NCI-H1436 (cell line): ENCODE results near the gene FAM98C.
"Not testable (repeated sequence)": the region's sequence is repeated elsewhere in the genome, so short reads cannot be mapped to it uniquely, and the experiment has no call there.

ENCODE experiments used
- DNase-seq: peaks from one replicate; lab custom pipeline; 2025; lab: John Stamatoyannopoulos, UW

FAM98C gene

GRCh38 chr19:38427035-38427677 lies 24.3 kb downstream of the FAM98C start:
- DNase-seq, result not testable (repeated sequence)

GRCh38 chr19:38429055-38429810 lies 26.3 kb downstream of the FAM98C start:
- DNase-seq, result no peak

GRCh38 chr19:38429811-38430156 lies 26.9 kb downstream of the FAM98C start:
- no peak for DNase-seq

- DNase-seq, result no peak
These were observed 28.0 kb downstream of the FAM98C start for GRCh38 chr19:38430931-38431330.

GRCh38 chr19:38433268-38433733 lies 30.4 kb downstream of the FAM98C start, which contains the start of gene RYR1:
Gene RYR1 (plus strand): TSS chr19:38433691. CDS start chr19:38433830, 139 bp downstream.
- no peak for DNase-seq

GRCh38 chr19:38434549-38435051 lies 31.7 kb downstream of the FAM98C start:
- no peak for DNase-seq

GRCh38 chr19:38437295-38437694 lies 34.4 kb downstream of the FAM98C start:
- no peak for DNase-seq

- no peak for DNase-seq
These were observed 35.0 kb downstream of the FAM98C start for GRCh38 chr19:38437917-38438316.

GRCh38 chr19:38440592-38440991 lies 37.7 kb downstream of the FAM98C start:
- DNase-seq, result no peak

GRCh38 chr19:38441657-38442348 lies 38.9 kb downstream of the FAM98C start:
- no peak for DNase-seq

GRCh38 chr19:38442736-38443135 lies 39.8 kb downstream of the FAM98C start:
- no peak for DNase-seq

GRCh38 chr19:38443458-38443999 lies 40.6 kb downstream of the FAM98C start:
- DNase-seq, result no peak

- no peak for DNase-seq
These were observed 41.1 kb downstream of the FAM98C start for GRCh38 chr19:38444026-38444425.

- no peak for DNase-seq
These were observed 42.5 kb downstream of the FAM98C start for GRCh38 chr19:38445362-38445761.

GRCh38 chr19:38448225-38448624 lies 45.3 kb downstream of the FAM98C start:
- DNase-seq, result no peak

- no peak for DNase-seq
These were observed 46.6 kb downstream of the FAM98C start for GRCh38 chr19:38449518-38449917.

- no peak for DNase-seq
These were observed 48.1 kb downstream of the FAM98C start for GRCh38 chr19:38451036-38451435.

- no peak for DNase-seq
These were observed 48.7 kb downstream of the FAM98C start for GRCh38 chr19:38451629-38452028.

GRCh38 chr19:38452430-38453366 lies 49.8 kb downstream of the FAM98C start:
- peak; percentile 12 for DNase-seq

GRCh38 chr19:38453596-38453995 lies 50.7 kb downstream of the FAM98C start:
- DNase-seq, result no peak

GRCh38 chr19:38455031-38455430 lies 52.1 kb downstream of the FAM98C start:
- DNase-seq, result no peak
